Measurements from ENCODE around the gene ZBTB33.
A peak's percentile ranks its signal among the peaks of the same experiment; 100 is the strongest.

The ZBTB33 gene

GRCh38 chrX:120250522-120251271 is at the start of gene ZBTB33:
TSS of gene ZBTB33 (plus strand) at chrX:120250812. CDS start at chrX:120253416, 2,604 bp downstream.
- DNase-seq: peak; percentile 90

- DNase-seq: no peak
These were observed 49.8 kb upstream of the ZBTB33 start for GRCh38 chrX:120200851-120201250.

DNA sequence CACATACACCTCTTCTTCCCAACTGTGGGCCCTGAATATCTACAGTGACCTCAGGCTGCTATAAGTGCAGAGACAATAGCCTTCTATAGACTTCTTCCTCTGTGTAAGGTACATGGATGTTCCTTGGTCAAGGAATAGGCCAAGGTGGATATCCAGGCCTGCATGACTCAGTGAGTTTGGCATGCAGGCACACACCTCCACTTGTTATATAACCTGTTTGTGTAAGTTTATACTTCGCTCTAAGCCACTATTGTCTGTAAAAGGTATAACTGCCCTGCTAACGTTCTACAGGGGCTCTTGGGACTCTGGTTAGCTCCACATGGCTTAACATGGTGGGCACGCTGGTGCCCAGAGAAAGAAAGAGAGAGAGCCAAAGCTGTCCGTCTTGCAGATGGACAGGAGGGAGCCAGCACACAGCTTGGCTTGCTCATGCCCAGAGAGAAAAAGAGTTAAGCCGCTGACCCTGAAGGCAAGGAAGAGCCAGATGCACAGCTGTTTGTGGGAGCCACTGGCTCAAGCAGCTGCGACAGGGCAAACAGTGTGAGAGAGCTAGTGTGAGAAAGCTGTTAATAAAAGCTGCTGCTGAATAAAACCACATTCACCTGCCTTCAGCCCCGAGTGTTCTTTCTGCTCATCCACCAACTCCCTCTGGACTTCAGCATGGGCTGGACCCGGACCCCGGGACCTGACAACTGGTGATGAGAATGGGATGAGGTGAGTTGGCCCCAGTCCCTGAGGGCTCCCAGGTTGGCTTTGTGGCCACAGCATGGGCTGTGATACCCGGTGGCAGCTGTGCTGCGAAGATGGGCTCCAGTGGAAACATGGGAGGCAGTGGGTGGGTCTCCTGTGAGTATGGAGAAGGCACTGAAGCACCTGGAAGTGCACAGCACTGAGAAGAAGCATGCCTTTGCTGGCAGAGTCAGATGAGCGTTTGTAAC is 44.5 kb upstream of the ZBTB33 start:
- no peak for DNase-seq

GRCh38 chrX:120207009-120207605 is 43.5 kb upstream of the ZBTB33 start:
- no peak for DNase-seq

GRCh38 chrX:120213438-120214265 is 37.0 kb upstream of the ZBTB33 start:
- no peak for DNase-seq

DNA sequence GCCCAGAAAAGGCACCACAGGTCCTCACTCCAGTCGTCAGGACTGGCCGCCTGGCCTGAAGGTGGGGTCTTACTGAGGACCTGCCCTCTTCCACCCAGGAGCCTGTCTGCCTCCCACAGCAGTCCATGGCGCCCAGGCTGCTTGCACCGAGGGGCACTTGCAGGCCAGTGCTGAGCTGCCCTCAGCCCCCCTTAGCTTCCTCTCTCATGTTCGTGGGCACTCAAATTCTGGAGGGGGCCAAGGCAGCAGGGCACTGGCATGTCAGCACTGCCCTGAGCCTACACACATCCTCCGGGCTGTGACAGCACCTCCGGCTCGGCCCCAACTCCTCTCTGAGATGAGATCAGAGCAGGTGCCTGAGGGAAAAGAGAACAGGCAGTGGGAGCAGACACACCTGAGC is 27.2 kb upstream of the ZBTB33 start:
- no peak for DNase-seq

GRCh38 chrX:120224388-120224787 is 26.2 kb upstream of the ZBTB33 start:
- no peak for DNase-seq

GRCh38 chrX:120228187-120228908 is 22.3 kb upstream of the ZBTB33 start:
- DNase-seq: no peak

DNA sequence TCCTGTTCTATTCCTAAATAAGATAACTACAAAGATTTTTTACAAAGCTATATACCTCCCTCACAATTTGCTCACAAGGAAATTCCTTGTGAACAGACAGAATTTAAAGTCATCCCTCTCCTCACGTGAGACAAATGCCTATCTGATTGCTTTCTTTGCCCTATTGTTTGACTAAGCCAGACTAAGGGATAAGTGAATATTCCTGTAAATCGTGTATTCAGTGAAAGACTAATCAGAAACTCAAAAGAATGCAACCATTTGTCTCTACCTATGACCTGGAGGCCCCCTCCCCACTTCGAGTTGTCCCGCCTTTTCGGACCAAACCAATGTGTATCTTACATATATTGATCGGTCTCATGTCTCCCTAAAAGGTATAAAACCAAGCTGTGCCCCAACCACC is 15.3 kb upstream of the ZBTB33 start:
- DNase-seq: no peak

GRCh38 chrX:120236687-120237479 is 13.7 kb upstream of the ZBTB33 start:
- no peak for DNase-seq

DNA sequence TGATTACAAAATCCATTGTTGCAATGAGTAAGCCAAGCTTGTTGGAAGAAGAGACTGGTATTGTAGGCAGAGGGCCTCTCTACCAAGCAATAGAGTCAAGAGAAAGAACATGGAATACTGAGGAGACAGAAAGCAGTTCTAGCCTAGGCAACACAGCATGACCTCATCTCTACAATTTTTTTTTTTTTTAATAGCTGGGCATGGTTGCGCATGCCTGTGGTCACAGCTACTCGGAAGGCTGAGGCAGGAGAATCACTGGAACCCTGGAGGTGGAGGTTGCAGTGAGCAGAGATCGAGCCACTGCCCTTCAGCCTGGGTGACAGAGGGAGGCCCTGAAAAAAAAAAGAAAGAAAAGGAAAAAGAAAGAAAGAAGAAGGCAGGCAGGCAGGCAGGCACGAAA is 11.7 kb upstream of the ZBTB33 start:
- DNase-seq: no peak

- DNase-seq: no peak
These were observed 7.8 kb upstream of the ZBTB33 start for GRCh38 chrX:120242813-120243212.

- DNase-seq: no peak
These were observed 6.2 kb upstream of the ZBTB33 start for GRCh38 chrX:120244395-120244734.

GRCh38 chrX:120244735-120245498 is 5.7 kb upstream of the ZBTB33 start:
- DNase-seq: peak; percentile 50

- DNase-seq: no peak
These were observed 929 bp downstream of the ZBTB33 start for GRCh38 chrX:120251471-120252011.

- no peak for DNase-seq
These were observed 3.2 kb downstream of the ZBTB33 start for GRCh38 chrX:120253784-120254183.

DNA sequence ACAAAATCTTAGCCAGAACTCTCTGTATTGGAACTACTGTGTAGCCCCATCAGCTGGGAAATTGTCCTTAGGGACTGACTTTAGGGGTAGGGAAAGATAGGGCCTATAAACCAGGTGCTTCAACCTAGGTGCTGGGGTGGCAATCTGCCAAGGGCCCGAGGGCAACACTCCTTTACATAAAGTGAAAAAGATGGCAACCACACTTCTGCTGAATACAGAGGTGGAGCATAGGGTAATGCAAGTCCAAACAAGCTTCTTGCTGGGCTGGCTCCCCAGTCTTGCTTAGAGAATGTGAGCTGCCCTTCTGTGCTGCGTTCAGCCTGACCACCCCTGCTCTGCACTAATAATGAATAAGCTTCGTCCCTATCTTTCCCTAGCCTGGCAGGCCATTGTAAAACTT is 9.8 kb downstream of the ZBTB33 start:
- DNase-seq: no peak

- DNase-seq: no peak
These were observed 12.5 kb downstream of the ZBTB33 start for GRCh38 chrX:120262859-120263708.

GRCh38 chrX:120264341-120264740 is 13.7 kb downstream of the ZBTB33 start:
- no peak for DNase-seq
